Retinal pigment epithelial cell (primary cell): Measurements from ENCODE around the gene PTPRN2.

Source experiments
- DNase-seq: peaks from one replicate; pipeline ENCODE4 v3.0.0-alpha.2; 2010; ENCODE audit warnings: low read depth
- H3K4me3 ChIP-seq: 2 replicates; pipeline ENCODE4 v1.5.1; 2011; ENCODE audit warnings: mild to moderate bottlenecking, low read length, control low read depth, moderate library complexity
- TF ChIP-seq, protein P1 (sequence below): conservative IDR thresholded peaks from 2 replicates; pipeline ENCODE4 v1.5.1; 2011; ENCODE audit warnings: low read depth, low read length, control low read depth, inconsistent platforms

Gene PTPRN2

DNA sequence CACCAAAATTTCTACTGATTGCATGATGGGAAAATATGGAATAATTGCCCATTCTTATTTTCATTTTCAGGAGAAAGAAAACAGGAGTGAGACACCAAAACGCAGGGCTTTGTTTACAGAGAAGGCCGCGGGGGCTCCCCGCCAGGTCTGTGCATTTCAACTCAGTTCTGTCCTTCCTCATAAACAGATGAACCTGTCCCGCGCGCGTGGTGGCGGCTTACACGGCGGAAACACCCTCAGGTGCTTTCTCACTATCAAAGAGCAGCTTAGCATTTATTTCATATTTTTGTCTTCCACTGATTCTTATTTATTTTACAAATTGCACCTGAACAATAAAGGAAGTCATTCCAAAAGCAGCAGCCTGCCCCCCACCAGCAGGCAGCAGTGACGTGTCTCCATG, 579.4 kb downstream of the PTPRN2 start:
- DNase-seq = no peak
- no peak overlapping the region for H3K4me3 ChIP-seq
- TF ChIP-seq, protein P1, sequence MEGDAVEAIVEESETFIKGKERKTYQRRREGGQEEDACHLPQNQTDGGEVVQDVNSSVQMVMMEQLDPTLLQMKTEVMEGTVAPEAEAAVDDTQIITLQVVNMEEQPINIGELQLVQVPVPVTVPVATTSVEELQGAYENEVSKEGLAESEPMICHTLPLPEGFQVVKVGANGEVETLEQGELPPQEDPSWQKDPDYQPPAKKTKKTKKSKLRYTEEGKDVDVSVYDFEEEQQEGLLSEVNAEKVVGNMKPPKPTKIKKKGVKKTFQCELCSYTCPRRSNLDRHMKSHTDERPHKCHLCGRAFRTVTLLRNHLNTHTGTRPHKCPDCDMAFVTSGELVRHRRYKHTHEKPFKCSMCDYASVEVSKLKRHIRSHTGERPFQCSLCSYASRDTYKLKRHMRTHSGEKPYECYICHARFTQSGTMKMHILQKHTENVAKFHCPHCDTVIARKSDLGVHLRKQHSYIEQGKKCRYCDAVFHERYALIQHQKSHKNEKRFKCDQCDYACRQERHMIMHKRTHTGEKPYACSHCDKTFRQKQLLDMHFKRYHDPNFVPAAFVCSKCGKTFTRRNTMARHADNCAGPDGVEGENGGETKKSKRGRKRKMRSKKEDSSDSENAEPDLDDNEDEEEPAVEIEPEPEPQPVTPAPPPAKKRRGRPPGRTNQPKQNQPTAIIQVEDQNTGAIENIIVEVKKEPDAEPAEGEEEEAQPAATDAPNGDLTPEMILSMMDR = no peak

- TF ChIP-seq, protein P1 = no peak
- H3K4me3 ChIP-seq = no peak overlapping the region
- DNase-seq = no peak
Measured at GRCh38 chr7:158007697-158008257, 579.8 kb downstream of the PTPRN2 start.

GRCh38 chr7:158006841-158007696, 580.6 kb downstream of the PTPRN2 start:
- H3K4me3 ChIP-seq = no peak overlapping the region
- no peak for DNase-seq
- TF ChIP-seq, protein P1 = no peak

DNA sequence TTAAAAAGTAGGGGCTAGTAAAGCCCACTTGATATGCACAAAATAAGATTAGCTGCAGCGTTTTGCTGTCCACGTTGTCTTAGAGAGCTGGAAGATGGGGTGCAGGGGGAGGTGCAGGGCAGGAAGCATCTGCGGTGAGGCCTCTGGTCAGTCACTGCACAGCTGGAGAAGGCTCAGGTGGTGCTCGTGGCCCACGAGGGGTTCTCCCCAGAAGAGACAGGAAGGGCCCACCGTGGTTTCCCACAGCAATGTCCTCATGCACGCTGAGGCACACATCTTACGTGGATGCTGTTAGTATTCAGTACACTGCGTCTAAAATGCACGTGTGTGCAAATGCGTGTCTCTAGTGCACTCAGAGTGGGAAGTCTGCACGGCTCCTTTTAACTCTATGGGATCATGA, 582.1 kb downstream of the PTPRN2 start:
- no peak overlapping the region for H3K4me3 ChIP-seq
- DNase-seq = no peak
- TF ChIP-seq, protein P1 = no peak

DNA sequence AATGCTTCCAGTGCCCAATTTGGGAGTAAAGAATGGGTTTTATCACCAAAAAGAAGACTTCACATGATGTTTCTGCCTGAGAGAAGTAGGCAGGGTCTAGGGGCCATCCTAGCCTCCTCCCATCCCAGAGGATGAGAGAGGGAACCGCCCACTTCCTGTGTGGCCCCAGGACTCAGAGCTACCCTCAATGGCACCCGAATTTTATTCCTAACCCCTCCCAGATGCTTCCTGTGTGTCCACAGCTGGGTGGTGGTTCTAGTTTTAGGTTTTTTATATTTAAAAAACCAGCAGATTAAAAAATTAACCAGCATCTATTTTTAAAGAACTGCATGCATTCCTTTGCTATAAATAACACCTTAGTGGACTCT, 583.5 kb downstream of the PTPRN2 start:
- DNase-seq = no peak
- TF ChIP-seq, protein P1 = no peak

DNA sequence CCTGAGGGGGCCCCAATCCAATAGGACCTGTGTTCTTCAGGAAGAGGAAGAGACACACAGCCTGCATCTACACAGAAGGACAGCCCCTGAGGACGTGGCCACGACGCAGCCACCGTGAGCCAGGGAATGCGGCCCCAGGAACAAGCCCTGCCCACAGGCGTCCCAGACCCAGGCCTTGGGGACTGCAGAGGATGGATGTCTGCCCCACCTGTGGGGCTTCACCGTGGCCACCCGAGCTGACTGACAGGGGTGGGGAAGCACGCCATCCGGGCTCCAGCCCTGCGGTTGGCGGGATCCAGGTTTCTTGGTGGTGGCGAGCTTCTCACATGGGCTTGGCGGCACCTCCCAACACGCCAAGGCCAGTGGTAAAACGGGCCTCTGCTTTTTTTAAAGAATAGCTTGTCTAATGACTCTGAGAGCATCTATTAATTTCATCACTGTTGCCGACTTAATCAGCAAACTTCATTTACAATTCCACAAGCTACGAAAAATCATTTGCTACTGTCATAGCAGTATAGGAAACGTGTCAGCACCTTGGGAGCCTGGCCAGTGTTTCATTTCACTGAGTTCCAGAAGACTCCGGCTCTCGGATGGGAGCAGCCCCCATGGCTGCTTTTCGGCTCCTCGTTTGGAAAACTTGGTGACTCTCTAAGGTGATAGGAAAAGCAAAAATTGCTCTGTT, 584.0 kb downstream of the PTPRN2 start:
- no peak overlapping the region for H3K4me3 ChIP-seq
- TF ChIP-seq, protein P1 = no peak
- DNase-seq = no peak

More for the DNA sequence above, 583.5 kb downstream of the PTPRN2 start:
- no peak overlapping the region for H3K4me3 ChIP-seq
